ENCODE data around the gene RAB36. TPM values are rescaled to one million over a fixed set of nuclear protein-coding genes. Genes with fewer than 3 reads are reported as not detected.

RAB36 gene
- total and polyA plus RNA-seq, 2 experiments from 2014 or later, result 2.7 to 5.3 TPM

- Histone ChIP-seq H2AFZ (no peak overlapping the region), H3K4me2 (no peak overlapping the region), H3K36me3 (replicated peaks; ENCODE audit: insufficient read depth, low read depth) (no peaks in the 10 kb centered on the region), H3K27ac (no peak overlapping the region), H3K27me3 (no peaks in the 10 kb centered on the region), H3K9me2 (replicated peaks; ENCODE audit: insufficient read depth) (no peaks in the 10 kb centered on the region), H3K4me3 (no peak overlapping the region), H3K79me2 (no peaks in the 10 kb centered on the region), H3K9me3 (ENCODE audit: low read depth) (no peaks in the 10 kb centered on the region), H4K20me1 (ENCODE audit: insufficient read depth, poor library complexity, severe bottlenecking) (no peaks in the 10 kb centered on the region), H3K4me1 (ENCODE audit: insufficient read depth) (no peaks in the 10 kb centered on the region)
- 54% methylated on average over 4 of the region's 4 CpGs for WGBS (ENCODE audit: low lambda C conversion rate, missing lambda C conversion rate)
- DNase-seq (ENCODE audit: low spot score), result no peak
- TF ChIP-seq CTCF (IDR thresholded peaks at IDR 0.05; ENCODE audit: poor library complexity), result no peak
- no peak for TF ChIP-seq EZH2phosphoT487 (IDR thresholded peaks at IDR 0.05; ENCODE audit: low read depth, severe bottlenecking, unreplicated experiment)
- TF ChIP-seq EZH2 (IDR thresholded peaks at IDR 0.05; ENCODE audit: borderline replicate concordance), result no peak
These were observed 24.3 kb upstream of the RAB36 start for GRCh38 chr22:23121000-23121421.

- Histone ChIP-seq H4K20me1 (ENCODE audit: insufficient read depth, poor library complexity, severe bottlenecking) (no peaks in the 10 kb centered on the region), H3K27me3 (no peaks in the 10 kb centered on the region), H2AFZ (no peak overlapping the region), H3K4me1 (ENCODE audit: insufficient read depth) (no peaks in the 10 kb centered on the region), H3K4me3 (no peak overlapping the region), H3K9me3 (ENCODE audit: low read depth) (no peaks in the 10 kb centered on the region), H3K36me3 (replicated peaks; ENCODE audit: insufficient read depth, low read depth) (no peaks in the 10 kb centered on the region), H3K27ac (no peak overlapping the region), H3K9me2 (replicated peaks; ENCODE audit: insufficient read depth) (no peaks in the 10 kb centered on the region), H3K4me2 (no peak overlapping the region), H3K79me2 (no peaks in the 10 kb centered on the region)
- WGBS (ENCODE audit: low lambda C conversion rate, missing lambda C conversion rate), result 92% methylated on average over 9 of the region's 9 CpGs
- DNase-seq (ENCODE audit: low spot score), result no peak
- TF ChIP-seq CTCF (IDR thresholded peaks at IDR 0.05; ENCODE audit: poor library complexity), result no peak
- no peak for TF ChIP-seq EZH2phosphoT487 (IDR thresholded peaks at IDR 0.05; ENCODE audit: low read depth, severe bottlenecking, unreplicated experiment)
- no peak for TF ChIP-seq EZH2 (IDR thresholded peaks at IDR 0.05; ENCODE audit: borderline replicate concordance)
These were observed 23.9 kb upstream of the RAB36 start for GRCh38 chr22:23121424-23121823.

GRCh38 chr22:23122216-23122957, 22.9 kb upstream of the RAB36 start:
- TF ChIP-seq EZH2 (IDR thresholded peaks at IDR 0.05; ENCODE audit: borderline replicate concordance), result no peak
- TF ChIP-seq EZH2phosphoT487 (IDR thresholded peaks at IDR 0.05; ENCODE audit: low read depth, severe bottlenecking, unreplicated experiment), result no peak
- TF ChIP-seq CTCF (IDR thresholded peaks at IDR 0.05; ENCODE audit: poor library complexity), result no peak
- no peaks in the 10 kb centered on the region for H3K9me3 ChIP-seq (ENCODE audit: low read depth)
- H3K36me3 ChIP-seq (replicated peaks; ENCODE audit: insufficient read depth, low read depth), result no peaks in the 10 kb centered on the region
- 90% methylated on average over 13 of the region's 13 CpGs for WGBS (ENCODE audit: low lambda C conversion rate, missing lambda C conversion rate)
- H3K27ac ChIP-seq, result no peak overlapping the region
- H4K20me1 ChIP-seq (ENCODE audit: insufficient read depth, poor library complexity, severe bottlenecking), result no peaks in the 10 kb centered on the region
- DNase-seq (ENCODE audit: low spot score), result no peak
- H3K27me3 ChIP-seq, result no peaks in the 10 kb centered on the region
- no peak overlapping the region for H3K4me3 ChIP-seq
- no peaks in the 10 kb centered on the region for H3K79me2 ChIP-seq
- no peaks in the 10 kb centered on the region for H3K9me2 ChIP-seq (replicated peaks; ENCODE audit: insufficient read depth)
- H3K4me1 ChIP-seq (ENCODE audit: insufficient read depth), result no peaks in the 10 kb centered on the region
- no peak overlapping the region for H3K4me2 ChIP-seq
- H2AFZ ChIP-seq, result no peak overlapping the region
